GM19467 (cell line): Measurements from ENCODE around the gene YY1AP1.
"Not testable (repeated sequence)": the region's sequence is repeated elsewhere in the genome, so short reads cannot be mapped to it uniquely, and the experiment has no call there.

Experiments used
- ATAC-seq: cut with Tn5 transposase; IDR thresholded peaks from one replicate; pipeline ENCODE4 v1.9.1; 2021; ENCODE audit warnings: mild to moderate bottlenecking, moderate library complexity; ENCODE audit not compliant: unreplicated experiment

The YY1AP1 gene

DNA sequence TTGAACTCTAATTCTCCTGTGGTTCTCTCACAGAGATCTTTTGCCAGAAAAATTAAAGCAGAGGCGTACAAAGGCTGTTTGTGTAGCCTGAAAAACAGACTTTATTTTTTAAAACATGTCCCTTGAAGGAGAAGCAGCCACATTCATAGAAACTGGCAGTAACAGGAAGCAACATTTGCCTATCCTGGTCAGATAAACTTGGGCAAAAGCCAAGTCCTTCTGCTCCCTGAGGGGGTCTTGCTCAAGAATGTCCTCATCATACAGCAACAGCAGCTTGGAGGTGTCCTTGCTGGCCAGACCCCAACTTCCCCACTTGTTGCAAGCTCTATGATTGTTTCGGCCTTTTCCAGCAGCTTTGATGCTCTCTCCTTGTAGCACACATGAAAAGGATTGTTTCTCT, 42.3 kb downstream of the YY1AP1 start:
- no peak for ATAC-seq

DNA sequence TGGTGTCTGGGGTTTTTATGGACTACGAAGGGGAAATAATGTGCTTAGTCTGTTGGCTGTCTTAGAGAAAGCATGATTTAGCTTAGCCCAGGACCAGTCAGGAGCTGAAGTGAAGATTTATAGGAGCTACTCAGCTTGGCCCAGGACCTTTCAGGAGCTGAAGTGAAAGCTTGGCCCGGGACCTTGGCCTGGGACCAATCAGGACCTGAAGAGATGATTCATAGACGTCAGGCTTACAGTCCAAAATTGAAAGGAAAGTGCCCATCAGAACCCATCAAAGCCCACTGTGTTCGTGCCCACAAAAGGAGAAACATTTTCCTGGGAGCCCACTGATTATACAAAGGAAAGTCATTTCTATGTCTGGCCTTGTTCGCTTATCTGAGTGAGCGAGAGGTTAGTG, 42.9 kb downstream of the YY1AP1 start:
- ATAC-seq: no peak

- ATAC-seq: no peak
Measured at GRCh38 chr1:155645034-155645598, 43.5 kb downstream of the YY1AP1 start.

- no peak for ATAC-seq
Measured at GRCh38 chr1:155643230-155643629, 45.3 kb downstream of the YY1AP1 start.

GRCh38 chr1:155642559-155643180, 45.9 kb downstream of the YY1AP1 start:
- not testable (repeated sequence) for ATAC-seq

- ATAC-seq: no peak
Measured at GRCh38 chr1:155640367-155640766, 48.2 kb downstream of the YY1AP1 start.

- ATAC-seq: no peak
Measured at GRCh38 chr1:155636397-155637153, 52.0 kb downstream of the YY1AP1 start.

DNA sequence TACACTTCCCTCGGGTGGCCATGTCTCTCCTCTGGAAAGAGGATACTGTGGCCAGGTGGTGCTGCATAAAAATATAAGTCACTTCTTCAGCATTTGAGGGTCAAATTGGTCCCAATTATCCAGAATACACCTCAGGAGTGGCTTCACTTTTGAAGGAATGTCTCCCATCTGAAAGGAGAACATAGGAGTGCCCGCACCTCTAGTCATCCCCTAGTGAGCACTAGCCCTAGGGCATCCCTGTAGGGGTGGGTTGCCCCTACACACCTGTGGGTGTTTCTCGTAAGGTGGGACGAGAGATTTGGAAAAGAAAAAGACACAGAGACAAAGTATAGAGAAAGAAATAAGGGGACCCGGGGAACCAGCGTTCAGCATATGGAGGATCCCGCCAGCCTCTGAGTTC, 62.1 kb downstream of the YY1AP1 start:
- not testable (repeated sequence) for ATAC-seq

- ATAC-seq: no peak
Measured at GRCh38 chr1:155623357-155623756, 65.2 kb downstream of the YY1AP1 start.

GRCh38 chr1:155622191-155622590, 66.4 kb downstream of the YY1AP1 start:
- no peak for ATAC-seq

DNA sequence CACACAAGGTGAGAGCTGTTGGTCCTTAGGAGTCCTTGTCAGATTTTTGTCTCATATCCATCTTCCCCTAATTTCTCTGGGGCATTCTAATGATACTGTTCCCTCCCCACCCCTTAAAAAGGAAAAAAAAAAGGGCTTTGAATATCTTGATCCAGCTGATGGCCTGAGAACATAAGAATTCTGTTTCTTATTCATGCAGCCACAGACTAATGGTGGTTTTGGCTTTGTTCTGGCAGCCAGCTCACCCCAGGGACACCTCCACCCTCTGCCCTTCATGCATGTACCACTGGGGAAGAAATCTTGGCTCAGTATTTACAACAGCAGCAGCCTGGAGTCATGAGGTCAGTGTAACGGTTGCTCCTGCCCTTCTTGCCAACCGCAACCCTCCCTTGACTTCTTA, 75.3 kb downstream of the YY1AP1 start:
- not testable (repeated sequence) for ATAC-seq

- ATAC-seq: peak; percentile 20
Measured at GRCh38 chr1:155610257-155610647, 78.3 kb downstream of the YY1AP1 start.

- ATAC-seq: peak; percentile 90
Measured at GRCh38 chr1:155609515-155610256, 78.9 kb downstream of the YY1AP1 start, which contains the start of gene MSTO1. Gene MSTO1 (plus strand): TSS chr1:155610218. CDS start chr1:155610249, 31 bp downstream.
